HG02623 (cell line): ENCODE measurements around the gene MYCL.
"Not testable (repeated sequence)": the region's sequence is repeated elsewhere in the genome, so short reads cannot be mapped to it uniquely, and the experiment has no call there.

Source experiments
- ATAC-seq: cut with Tn5 transposase; IDR thresholded peaks from one replicate; pipeline ENCODE4 v1.9.1; 2021; ENCODE audit warnings: moderate library complexity; ENCODE audit not compliant: unreplicated experiment

MYCL gene

GRCh38 chr1:39892601-39893595 lies 8.8 kb downstream of the MYCL start:
- ATAC-seq = no peak

GRCh38 chr1:39890880-39891279 lies 10.8 kb downstream of the MYCL start:
- no peak for ATAC-seq

GRCh38 chr1:39890273-39890672 lies 11.4 kb downstream of the MYCL start:
- no peak for ATAC-seq

- no peak for ATAC-seq
These were observed 14.9 kb downstream of the MYCL start for GRCh38 chr1:39886757-39887231.

- no peak for ATAC-seq
These were observed 16.2 kb downstream of the MYCL start for GRCh38 chr1:39885516-39885915.

- ATAC-seq = no peak
These were observed 19.6 kb downstream of the MYCL start for GRCh38 chr1:39882152-39882551.

GRCh38 chr1:39877980-39878956 lies 23.4 kb downstream of the MYCL start:
- no peak for ATAC-seq

- ATAC-seq = no peak
These were observed 24.4 kb downstream of the MYCL start for GRCh38 chr1:39877231-39877778.

GRCh38 chr1:39876144-39876543 lies 25.6 kb downstream of the MYCL start:
- ATAC-seq = no peak

GRCh38 chr1:39872698-39873097 lies 29.0 kb downstream of the MYCL start:
- no peak for ATAC-seq

- no peak for ATAC-seq
These were observed 29.9 kb downstream of the MYCL start for GRCh38 chr1:39871796-39872195.

- not testable (repeated sequence) for ATAC-seq
These were observed 30.7 kb downstream of the MYCL start for GRCh38 chr1:39871043-39871442.

- not testable (repeated sequence) for ATAC-seq
These were observed 32.1 kb downstream of the MYCL start for GRCh38 chr1:39869538-39870112.

GRCh38 chr1:39866767-39867166 lies 35.0 kb downstream of the MYCL start:
- ATAC-seq = no peak

GRCh38 chr1:39865762-39866161 lies 36.0 kb downstream of the MYCL start:
- ATAC-seq = no peak

- ATAC-seq = no peak
These were observed 38.5 kb downstream of the MYCL start for GRCh38 chr1:39863177-39863576.

GRCh38 chr1:39861003-39861402 lies 40.7 kb downstream of the MYCL start:
- ATAC-seq = no peak

GRCh38 chr1:39859859-39860812 lies 41.6 kb downstream of the MYCL start:
- no peak for ATAC-seq

GRCh38 chr1:39858315-39858714 lies 43.4 kb downstream of the MYCL start:
- ATAC-seq = no peak
